CD4-positive, alpha-beta T cell treated with Interleukin-6 at 100 ng/mL for 8 hours (primary cell): ENCODE results near the gene PRKCE.

ENCODE experiments used
- DNase-seq: peaks from one replicate; pipeline ENCODE4 v3.0.0-alpha.2; 2020; ENCODE audit warnings: mixed read lengths, low spot score

PRKCE gene

GRCh38 chr2:45781464-45781811 is 130.0 kb downstream of the PRKCE start:
- DNase-seq, result no peak

GRCh38 chr2:45782436-45782835 is 131.0 kb downstream of the PRKCE start:
- no peak for DNase-seq

- DNase-seq, result no peak
Observed at GRCh38 chr2:45782986-45783385, 131.5 kb downstream of the PRKCE start.

- DNase-seq, result no peak
Observed at GRCh38 chr2:45786030-45786835, 134.8 kb downstream of the PRKCE start.

GRCh38 chr2:45786836-45787357 is 135.4 kb downstream of the PRKCE start:
- DNase-seq, result no peak

- no peak for DNase-seq
Observed at GRCh38 chr2:45788401-45788800, 136.9 kb downstream of the PRKCE start.

- no peak for DNase-seq
Observed at GRCh38 chr2:45789317-45789716, 137.8 kb downstream of the PRKCE start.

GRCh38 chr2:45789961-45790723 is 138.7 kb downstream of the PRKCE start:
- DNase-seq, result no peak

- no peak for DNase-seq
Observed at GRCh38 chr2:45793305-45793962, 142.0 kb downstream of the PRKCE start.

- no peak for DNase-seq
Observed at GRCh38 chr2:45794134-45794617, 142.7 kb downstream of the PRKCE start.

GRCh38 chr2:45796500-45796899 is 145.0 kb downstream of the PRKCE start:
- no peak for DNase-seq

GRCh38 chr2:45797451-45798230 is 146.2 kb downstream of the PRKCE start:
- DNase-seq, result no peak

- DNase-seq, result no peak
Observed at GRCh38 chr2:45799679-45800381, 148.4 kb downstream of the PRKCE start.

GRCh38 chr2:45802499-45803138 is 151.1 kb downstream of the PRKCE start:
- no peak for DNase-seq

- DNase-seq, result no peak
Observed at GRCh38 chr2:45804987-45805755, 153.7 kb downstream of the PRKCE start.

GRCh38 chr2:45806563-45807358 is 155.3 kb downstream of the PRKCE start:
- DNase-seq, result no peak

- DNase-seq, result no peak
Observed at GRCh38 chr2:45808294-45808800, 156.9 kb downstream of the PRKCE start.

- no peak for DNase-seq
Observed at GRCh38 chr2:45809205-45809604, 157.7 kb downstream of the PRKCE start.

GRCh38 chr2:45812011-45812500 is 160.6 kb downstream of the PRKCE start:
- no peak for DNase-seq
